Transverse colon (tissue), 3 donors: ENCODE data around the gene STARD3.

Experiments
- POLR2A ChIP-seq: fragments of 450-650 bp; IDR thresholded peaks from one replicate; pipeline ENCODE4 v1.6.1; 2016; ENCODE audit warnings: antibody characterized with exemption, mild to moderate bottlenecking, moderate library complexity
- TF ChIP-seq, protein P1 (sequence below), 5 experiments: fragments of 200-600 bp in 3 of 5; fragments of 450-650 bp in 2 of 5; sonication (generic) in 3 of 5; IDR thresholded peaks; 1 replicate in 2 of 5; 2 replicates in 3 of 5; pipeline ENCODE4 v1.5.1; 2016 to 2017; ENCODE audit warnings: antibody characterized with exemption in 5 of 5, inconsistent platforms in 3 of 5, mild to moderate bottlenecking in 2 of 5, moderate library complexity in 1 of 5

DNA sequence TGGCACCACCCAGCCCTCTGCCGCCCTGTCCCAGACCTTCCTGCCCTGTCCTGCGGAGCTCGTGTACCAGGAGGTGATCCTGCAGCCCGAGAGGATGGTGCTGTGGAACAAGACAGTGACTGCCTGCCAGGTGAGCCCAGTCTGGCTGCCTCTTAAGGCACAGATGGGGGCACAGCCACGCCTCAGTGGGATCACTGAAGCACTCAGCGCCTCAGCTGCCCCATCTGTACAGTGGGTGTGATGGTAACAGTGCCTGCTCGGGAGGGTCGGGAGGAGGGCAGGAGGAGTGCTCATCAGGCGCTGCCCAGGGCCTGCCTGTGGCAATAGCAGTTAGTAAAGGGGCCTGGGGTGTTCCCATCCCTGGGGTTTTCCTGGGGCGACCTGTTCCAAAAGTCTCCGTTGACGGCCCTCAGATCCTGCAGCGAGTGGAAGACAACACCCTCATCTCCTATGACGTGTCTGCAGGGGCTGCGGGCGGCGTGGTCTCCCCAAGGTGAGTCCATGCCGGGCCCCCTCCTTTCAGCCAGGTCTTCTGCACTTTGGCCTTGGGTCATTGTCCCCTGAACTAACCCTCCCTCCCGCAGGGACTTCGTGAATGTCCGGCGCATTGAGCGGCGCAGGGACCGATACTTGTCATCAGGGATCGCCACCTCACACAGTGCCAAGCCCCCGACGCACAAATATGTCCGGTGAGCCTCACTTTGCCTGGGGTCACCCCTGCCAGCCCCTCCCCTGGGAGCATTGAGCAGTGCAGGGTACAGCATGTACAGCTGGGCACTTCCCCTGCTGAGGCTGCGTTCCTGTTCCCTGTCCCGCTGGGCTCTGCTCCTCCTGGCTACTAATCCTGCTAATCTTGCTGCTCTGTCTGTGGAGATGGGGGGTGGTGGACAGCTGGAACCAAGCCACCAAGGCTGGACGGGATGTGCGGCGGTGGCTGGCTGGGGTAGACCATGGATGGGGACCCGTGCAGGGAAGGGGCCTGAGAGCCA lies 23.7 kb downstream of the STARD3 start:
- TF ChIP-seq, protein P1, sequence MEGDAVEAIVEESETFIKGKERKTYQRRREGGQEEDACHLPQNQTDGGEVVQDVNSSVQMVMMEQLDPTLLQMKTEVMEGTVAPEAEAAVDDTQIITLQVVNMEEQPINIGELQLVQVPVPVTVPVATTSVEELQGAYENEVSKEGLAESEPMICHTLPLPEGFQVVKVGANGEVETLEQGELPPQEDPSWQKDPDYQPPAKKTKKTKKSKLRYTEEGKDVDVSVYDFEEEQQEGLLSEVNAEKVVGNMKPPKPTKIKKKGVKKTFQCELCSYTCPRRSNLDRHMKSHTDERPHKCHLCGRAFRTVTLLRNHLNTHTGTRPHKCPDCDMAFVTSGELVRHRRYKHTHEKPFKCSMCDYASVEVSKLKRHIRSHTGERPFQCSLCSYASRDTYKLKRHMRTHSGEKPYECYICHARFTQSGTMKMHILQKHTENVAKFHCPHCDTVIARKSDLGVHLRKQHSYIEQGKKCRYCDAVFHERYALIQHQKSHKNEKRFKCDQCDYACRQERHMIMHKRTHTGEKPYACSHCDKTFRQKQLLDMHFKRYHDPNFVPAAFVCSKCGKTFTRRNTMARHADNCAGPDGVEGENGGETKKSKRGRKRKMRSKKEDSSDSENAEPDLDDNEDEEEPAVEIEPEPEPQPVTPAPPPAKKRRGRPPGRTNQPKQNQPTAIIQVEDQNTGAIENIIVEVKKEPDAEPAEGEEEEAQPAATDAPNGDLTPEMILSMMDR (IDR thresholded peaks at IDR 0.05): no peak
- no peak for TF ChIP-seq POLR2A
